ENCODE data around the gene TTPAL.

TTPAL gene

DNA sequence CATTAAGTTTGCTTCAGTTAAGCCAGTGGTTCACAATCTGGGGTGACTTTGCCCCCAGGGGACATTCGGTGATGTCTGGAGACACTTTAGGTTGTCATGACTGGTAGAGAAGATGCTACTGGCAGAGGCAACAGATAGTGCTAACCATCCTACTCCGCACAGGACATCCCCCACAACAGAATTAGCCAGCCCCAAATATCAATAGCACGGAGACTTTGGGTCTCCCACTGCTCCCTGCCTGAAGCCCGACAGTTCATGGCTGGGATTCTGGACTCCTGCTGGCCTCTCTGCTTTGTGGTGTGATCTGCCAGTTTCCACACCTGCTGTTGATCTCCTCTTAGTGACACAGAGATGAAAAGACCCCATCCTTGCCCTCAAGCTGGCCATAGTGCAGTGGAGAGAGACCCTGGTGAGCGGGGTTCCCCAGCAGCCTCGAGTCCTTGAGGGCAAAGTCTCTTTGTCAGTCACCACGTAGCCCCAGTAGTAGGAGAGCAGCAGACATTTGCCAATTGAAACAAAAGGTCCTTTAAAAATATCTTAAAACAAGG lies 24.7 kb upstream of the TTPAL start:
- DNase-seq (ENCODE audit: low read depth): no peak
- TF ChIP-seq, protein P1, sequence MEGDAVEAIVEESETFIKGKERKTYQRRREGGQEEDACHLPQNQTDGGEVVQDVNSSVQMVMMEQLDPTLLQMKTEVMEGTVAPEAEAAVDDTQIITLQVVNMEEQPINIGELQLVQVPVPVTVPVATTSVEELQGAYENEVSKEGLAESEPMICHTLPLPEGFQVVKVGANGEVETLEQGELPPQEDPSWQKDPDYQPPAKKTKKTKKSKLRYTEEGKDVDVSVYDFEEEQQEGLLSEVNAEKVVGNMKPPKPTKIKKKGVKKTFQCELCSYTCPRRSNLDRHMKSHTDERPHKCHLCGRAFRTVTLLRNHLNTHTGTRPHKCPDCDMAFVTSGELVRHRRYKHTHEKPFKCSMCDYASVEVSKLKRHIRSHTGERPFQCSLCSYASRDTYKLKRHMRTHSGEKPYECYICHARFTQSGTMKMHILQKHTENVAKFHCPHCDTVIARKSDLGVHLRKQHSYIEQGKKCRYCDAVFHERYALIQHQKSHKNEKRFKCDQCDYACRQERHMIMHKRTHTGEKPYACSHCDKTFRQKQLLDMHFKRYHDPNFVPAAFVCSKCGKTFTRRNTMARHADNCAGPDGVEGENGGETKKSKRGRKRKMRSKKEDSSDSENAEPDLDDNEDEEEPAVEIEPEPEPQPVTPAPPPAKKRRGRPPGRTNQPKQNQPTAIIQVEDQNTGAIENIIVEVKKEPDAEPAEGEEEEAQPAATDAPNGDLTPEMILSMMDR (IDR thresholded peaks at IDR 0.05; ENCODE audit: insufficient read depth, low read depth, low read length, missing control alignments): no peak

DNA sequence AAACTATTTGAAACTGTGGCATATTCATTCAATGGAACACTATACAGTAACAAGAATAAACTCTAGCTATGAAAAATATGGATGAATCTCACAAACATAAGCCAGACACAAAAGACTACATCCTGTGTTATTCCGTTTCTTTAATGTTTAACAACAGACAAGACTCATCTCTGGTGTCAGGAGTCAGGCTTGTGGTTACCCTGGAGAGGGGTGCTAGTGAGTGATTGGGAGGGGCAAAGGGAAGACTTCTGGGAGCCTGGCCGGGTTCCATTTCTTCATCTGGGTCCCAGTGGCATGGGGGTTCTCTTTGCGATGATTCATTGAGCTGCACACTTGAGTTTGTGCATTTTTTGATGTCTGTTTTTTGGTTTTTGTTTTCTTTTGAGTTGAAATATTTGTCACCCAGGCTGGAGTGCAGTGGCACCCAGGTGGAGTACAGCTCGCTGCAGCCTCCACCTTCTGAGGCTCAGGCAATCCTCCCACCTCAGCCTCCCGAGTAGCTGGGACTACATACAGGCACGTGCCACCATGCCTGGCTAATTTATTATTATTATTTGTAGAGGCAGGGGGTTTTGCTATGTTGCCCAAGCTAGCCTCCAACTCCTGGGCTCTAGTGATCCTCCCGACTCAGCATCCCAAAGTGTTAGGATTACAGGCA lies 21.2 kb upstream of the TTPAL start:
- no peak overlapping the region for H3K4me3 ChIP-seq (ENCODE audit: low read length)
- no peak for DNase-seq (ENCODE audit: low read depth)
- TF ChIP-seq, protein P1 (IDR thresholded peaks at IDR 0.05; ENCODE audit: insufficient read depth, low read depth, low read length, missing control alignments): no peak

More for the DNA sequence above, 24.7 kb upstream of the TTPAL start:
- no peak overlapping the region for H3K4me3 ChIP-seq (ENCODE audit: low read length)

DNA sequence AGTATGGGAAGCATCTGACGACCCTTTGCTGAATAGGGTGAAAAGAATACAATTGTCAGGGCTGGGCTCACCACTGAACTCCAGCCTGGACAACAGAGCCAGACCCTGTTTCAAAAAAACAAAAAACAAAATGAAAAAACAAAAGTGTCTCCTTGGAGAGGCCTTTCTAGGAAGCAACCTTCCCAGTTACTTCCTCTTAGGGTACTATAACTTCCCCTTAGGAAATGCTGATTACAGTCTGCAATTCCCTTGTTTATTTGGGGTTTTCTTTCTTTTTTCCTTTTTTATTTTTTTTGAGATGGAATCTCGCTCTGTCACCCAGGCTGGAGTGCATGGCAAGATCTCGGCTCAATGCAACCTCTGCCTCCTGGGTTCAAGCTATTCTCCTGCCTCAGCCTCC lies 20.5 kb upstream of the TTPAL start:
- no peak for DNase-seq (ENCODE audit: low read depth)
- H3K4me3 ChIP-seq (ENCODE audit: low read length): no peak overlapping the region
- TF ChIP-seq, protein P1 (IDR thresholded peaks at IDR 0.05; ENCODE audit: insufficient read depth, low read depth, low read length, missing control alignments): no peak

DNA sequence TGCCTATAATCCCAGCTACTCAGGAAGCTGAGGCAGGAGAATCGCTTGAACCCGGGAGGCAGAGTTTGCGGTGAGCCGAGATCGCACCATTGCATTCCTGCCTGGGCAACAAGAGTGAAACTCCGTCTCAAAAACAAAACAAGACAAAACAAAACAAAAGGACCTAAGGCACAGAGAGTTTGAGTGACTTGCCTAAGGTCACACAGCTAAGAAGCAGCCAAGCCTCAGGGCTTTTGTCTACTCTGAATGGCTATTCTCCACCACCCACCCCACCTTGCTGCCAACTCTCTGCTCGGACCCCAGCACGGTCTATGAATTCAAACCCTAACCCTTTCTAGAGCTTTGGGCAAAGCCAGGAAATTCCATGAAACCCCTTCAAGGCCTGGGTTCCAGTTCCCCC lies 19.1 kb upstream of the TTPAL start:
- TF ChIP-seq, protein P1 (IDR thresholded peaks at IDR 0.05; ENCODE audit: insufficient read depth, low read depth, low read length, missing control alignments): no peak
- no peak for DNase-seq (ENCODE audit: low read depth)
- H3K4me3 ChIP-seq (ENCODE audit: low read length): no peak overlapping the region

DNA sequence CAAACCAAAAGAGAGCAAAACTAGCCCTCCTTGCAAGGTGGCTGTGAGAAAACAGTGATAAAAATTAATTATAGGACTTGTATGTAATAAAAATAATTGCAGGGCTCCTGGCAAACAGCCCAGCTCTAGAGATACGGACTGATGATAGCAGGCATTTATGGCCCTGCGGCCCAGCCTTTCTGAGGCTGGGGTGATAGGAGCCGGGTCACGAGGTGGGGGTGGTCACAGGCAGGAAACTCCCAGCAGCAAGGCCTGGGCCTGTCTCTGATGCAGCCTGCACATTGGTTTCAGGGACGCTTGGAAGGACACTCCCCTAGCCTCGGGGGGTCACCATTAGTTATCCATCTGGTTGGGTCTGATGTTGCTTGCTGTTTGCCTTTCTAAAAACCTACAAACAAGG lies 18.7 kb upstream of the TTPAL start:
- TF ChIP-seq, protein P1 (IDR thresholded peaks at IDR 0.05; ENCODE audit: insufficient read depth, low read depth, low read length, missing control alignments): no peak
- no peak for DNase-seq (ENCODE audit: low read depth)
- H3K4me3 ChIP-seq (ENCODE audit: low read length): no peak overlapping the region

DNA sequence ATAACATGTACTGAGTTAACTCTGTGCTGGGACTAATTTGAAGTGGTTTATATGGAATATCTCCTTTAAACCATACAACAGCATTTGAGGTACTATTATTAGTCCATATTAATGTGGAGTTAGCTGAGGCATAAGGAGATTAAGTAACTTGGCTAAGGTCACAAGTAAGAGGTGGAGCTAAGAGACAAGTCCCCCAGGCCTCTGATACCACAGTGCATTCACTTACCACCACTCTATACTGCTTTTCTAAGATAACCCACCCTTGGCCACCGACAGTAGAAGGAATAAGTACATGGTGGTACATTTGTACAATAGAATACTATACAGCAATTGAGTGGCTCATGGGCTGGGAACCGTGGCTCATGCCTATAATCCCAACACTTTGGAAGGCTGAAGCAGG lies 16.4 kb upstream of the TTPAL start:
- no peak for DNase-seq (ENCODE audit: low read depth)
- TF ChIP-seq, protein P1 (IDR thresholded peaks at IDR 0.05; ENCODE audit: insufficient read depth, low read depth, low read length, missing control alignments): no peak
- H3K4me3 ChIP-seq (ENCODE audit: low read length): no peak overlapping the region

DNA sequence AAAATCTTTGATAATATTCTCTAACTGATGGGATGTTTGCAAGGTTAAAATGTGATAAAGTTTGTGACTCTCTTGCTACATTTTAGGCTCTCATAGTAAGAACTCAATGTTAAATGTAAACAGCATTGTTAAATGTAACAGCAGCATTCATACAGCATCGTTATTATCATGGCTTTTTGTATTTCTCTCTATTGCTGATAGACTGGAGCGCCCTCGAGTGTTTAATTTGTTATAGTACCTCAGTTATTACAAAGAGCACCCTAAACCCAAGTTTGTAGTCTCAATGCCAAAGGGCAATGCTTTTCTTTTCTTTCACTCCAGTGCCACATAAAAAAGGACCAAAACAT lies 14.9 kb upstream of the TTPAL start:
- TF ChIP-seq, protein P1 (IDR thresholded peaks at IDR 0.05; ENCODE audit: insufficient read depth, low read depth, low read length, missing control alignments): peak; percentile 54
- peak; percentile 58 for DNase-seq (ENCODE audit: low read depth)
- no peak overlapping the region for H3K4me3 ChIP-seq (ENCODE audit: low read length)

Measured in epithelial cell of esophagus (primary cell).